Muscle of leg (tissue), 11 donors: ENCODE data around the gene TSPAN17. TPM values are rescaled to one million over a fixed set of nuclear protein-coding genes. Genes with fewer than 3 reads are reported as not detected.
A peak's percentile ranks its signal among the peaks of the same experiment; 100 is the strongest.

Experiments
- DNase-seq: peaks from one replicate; pipeline ENCODE4 v3.0.0; 2013
- H3K27ac ChIP-seq: one replicate; pipeline ENCODE4 v1.5.1; 2013; ENCODE audit warnings: mild to moderate bottlenecking, low read length, control low read depth
- H3K27me3 ChIP-seq: one replicate; pipeline ENCODE4 v1.6.1; 2013; ENCODE audit warnings: low read length; ENCODE audit not compliant: control insufficient read depth, insufficient read depth
- H3K36me3 ChIP-seq: one replicate; pipeline ENCODE4 v1.6.1; 2013; ENCODE audit warnings: low read length; ENCODE audit not compliant: control insufficient read depth, insufficient read depth
- H3K4me1 ChIP-seq: one replicate; pipeline ENCODE4 v1.6.1; 2013; ENCODE audit warnings: low read length; ENCODE audit not compliant: control insufficient read depth, insufficient read depth
- H3K4me3 ChIP-seq: one replicate; pipeline ENCODE4 v1.5.1; 2013; ENCODE audit warnings: low read length, control low read depth
- H3K9me3 ChIP-seq: replicated peaks from 2 replicates; pipeline ENCODE4 v1.6.1; 2013; ENCODE audit warnings: low read depth, low read length; ENCODE audit not compliant: control insufficient read depth
- WGBS: methylation state at CpG from one replicate; pipeline ENCODE4 v1.1.5; 2013; ENCODE audit warnings: missing lambda C conversion rate; ENCODE audit not compliant: insufficient coverage; 5-methylcytosine and 5-hydroxymethylcytosine counted together
- polyA plus RNA-seq, 8 donors: library from polyadenylated mRNA; unstranded; fragments of 120-200 nt; gene quantifications; one replicate each; pipeline versions ENCODE4 v1.2.1 to v1.2.3, GENCODE V29; 2013; ENCODE audit warnings: inconsistent platforms in 1 of 8, low replicate concordance in 1 of 8; ENCODE audit not compliant: insufficient read length in 8 of 8, insufficient read depth in 1 of 8
- total RNA-seq: library from RNA; stranded (reverse); fragments of 120-200 nt; gene quantifications from one replicate; pipeline ENCODE4 v1.2.4, GENCODE V29; 2013

Gene TSPAN17
- total and polyA plus RNA-seq, 9 donors: 15.5 to 35.6 (median 26.9) TPM

DNA sequence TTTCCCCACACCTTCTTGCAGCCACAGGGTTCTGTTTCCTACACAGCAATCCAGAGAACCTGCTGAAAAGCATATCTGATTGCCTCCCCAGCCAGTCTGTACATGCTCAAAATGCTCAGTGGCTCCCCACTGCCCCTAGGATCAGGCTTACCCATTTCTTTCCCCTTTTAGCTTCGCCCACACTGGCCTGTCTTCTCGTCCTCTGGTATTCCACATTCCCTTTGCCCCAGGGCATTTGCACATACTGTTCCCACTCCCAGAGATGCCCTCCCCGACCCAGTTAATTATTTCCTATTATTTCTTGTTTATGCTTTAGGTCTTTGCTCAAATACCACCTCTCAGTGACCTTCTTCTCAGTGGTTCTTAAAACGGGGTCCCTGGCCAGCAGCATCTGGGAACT lies 6.7 kb upstream of the TSPAN17 start:
- WGBS: 50% methylated on average over 1 of the region's 4 CpGs
- no peak for DNase-seq
- Histone ChIP-seq H3K4me3 (no peak overlapping the region), H3K4me1 (peaks cover 11% of the 10 kb centered on the region), H3K27ac (no peak overlapping the region), H3K27me3 (peaks cover 19% of the 10 kb centered on the region), H3K36me3 (no peaks in the 10 kb centered on the region), H3K9me3 (no peaks in the 10 kb centered on the region)

GRCh38 chr5:176642675-176643490 lies 4.4 kb upstream of the TSPAN17 start:
- no peaks in the 10 kb centered on the region for H3K36me3 ChIP-seq
- peaks cover 2% of the 10 kb centered on the region for H3K27me3 ChIP-seq
- DNase-seq: no peak
- no peak overlapping the region for H3K27ac ChIP-seq
- WGBS: 39% methylated on average over 10 of the region's 15 CpGs
- H3K9me3 ChIP-seq: no peaks in the 10 kb centered on the region
- H3K4me3 ChIP-seq: no peak overlapping the region
- H3K4me1 ChIP-seq: peaks cover 16% of the 10 kb centered on the region

- H3K27me3 ChIP-seq: no peaks in the 10 kb centered on the region
- no peak overlapping the region for H3K27ac ChIP-seq
- no peaks in the 10 kb centered on the region for H3K36me3 ChIP-seq
- no peaks in the 10 kb centered on the region for H3K9me3 ChIP-seq
- DNase-seq: no peak
- no peak overlapping the region for H3K4me3 ChIP-seq
- H3K4me1 ChIP-seq: peaks cover 24% of the 10 kb centered on the region
- WGBS: 68% methylated on average over 5 of the region's 11 CpGs
Measured at GRCh38 chr5:176643491-176644219, 3.6 kb upstream of the TSPAN17 start.

DNA sequence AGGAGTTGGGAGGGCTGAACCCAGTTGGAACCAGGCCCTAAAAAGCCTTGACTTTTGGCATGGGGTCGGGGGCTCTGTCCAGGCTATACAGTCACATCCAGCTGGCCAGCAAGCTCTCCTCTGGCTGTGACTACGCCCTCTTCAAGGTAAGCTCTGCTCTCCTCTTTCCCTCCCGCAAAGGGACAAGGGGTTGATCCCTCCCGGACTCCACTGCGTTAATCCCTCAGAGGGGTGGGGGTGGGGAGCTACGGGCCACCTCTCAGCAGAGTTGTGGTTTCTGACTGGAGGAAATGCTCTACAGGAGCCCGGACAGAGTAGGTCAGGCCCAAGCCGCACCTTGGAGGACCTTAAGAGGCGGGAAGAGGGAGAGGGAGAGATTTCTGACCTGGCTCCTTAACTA lies 3.0 kb upstream of the TSPAN17 start:
- no peaks in the 10 kb centered on the region for H3K27me3 ChIP-seq
- 34% methylated on average over 4 of the region's 9 CpGs for WGBS
- H3K27ac ChIP-seq: no peak overlapping the region
- no peak overlapping the region for H3K4me3 ChIP-seq
- H3K9me3 ChIP-seq: no peaks in the 10 kb centered on the region
- H3K4me1 ChIP-seq: peaks cover 26% of the 10 kb centered on the region
- DNase-seq: no peak
- no peaks in the 10 kb centered on the region for H3K36me3 ChIP-seq

DNA sequence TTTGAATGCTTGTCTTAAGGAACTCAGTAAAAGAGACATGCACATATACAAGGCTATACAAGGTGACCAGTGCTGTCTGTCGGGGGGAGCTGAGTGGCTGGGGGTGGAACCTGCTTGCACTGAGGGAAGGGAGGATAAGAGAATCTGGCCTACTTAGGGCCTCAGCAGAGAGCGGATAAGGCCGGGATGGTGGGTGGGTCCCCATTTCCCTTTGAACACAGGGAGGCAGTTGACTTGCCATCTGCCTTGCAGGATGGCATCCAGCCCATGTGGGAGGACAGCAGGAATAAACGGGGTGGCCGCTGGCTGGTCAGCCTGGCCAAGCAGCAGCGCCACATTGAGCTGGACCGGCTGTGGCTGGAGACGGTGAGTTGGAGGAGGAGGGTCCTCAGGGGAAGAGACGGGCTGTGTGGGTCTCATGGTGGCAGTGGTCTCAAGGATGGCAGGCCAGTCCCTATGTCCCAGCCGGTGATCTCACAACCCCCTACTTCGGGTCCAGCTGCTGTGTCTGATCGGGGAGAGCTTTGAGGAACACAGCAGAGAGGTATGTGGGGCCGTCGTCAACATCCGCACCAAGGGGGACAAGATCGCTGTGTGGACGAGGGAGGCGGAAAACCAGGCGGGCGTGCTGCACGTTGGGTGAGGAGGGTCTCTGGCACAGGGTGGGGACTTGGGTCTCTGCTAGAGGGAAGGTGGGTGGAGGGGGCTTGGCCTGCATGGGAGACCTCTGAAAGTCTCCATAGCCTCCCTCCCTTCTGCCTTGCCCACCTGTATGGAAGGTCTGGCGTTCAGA lies 2.2 kb upstream of the TSPAN17 start:
- Histone ChIP-seq H3K9me3 (no peaks in the 10 kb centered on the region), H3K4me1 (peaks cover 23% of the 10 kb centered on the region), H3K36me3 (no peaks in the 10 kb centered on the region), H3K27me3 (no peaks in the 10 kb centered on the region), H3K4me3 (no peak overlapping the region), H3K27ac (no peak overlapping the region)
- WGBS: 82% methylated on average over 14 of the region's 22 CpGs
- no peak for DNase-seq

GRCh38 chr5:176646049-176646706 lies 1.1 kb upstream of the TSPAN17 start:
- Histone ChIP-seq H3K4me3 (no peak overlapping the region), H3K4me1 (peaks cover 33% of the 10 kb centered on the region), H3K36me3 (no peaks in the 10 kb centered on the region), H3K27me3 (no peaks in the 10 kb centered on the region), H3K27ac (peak overlapping the region; percentile 78), H3K9me3 (no peaks in the 10 kb centered on the region)
- no peak for DNase-seq
- WGBS: 95% methylated on average over 2 of the region's 7 CpGs

GRCh38 chr5:176646707-176647029 lies 616 bp upstream of the TSPAN17 start:
- Histone ChIP-seq H3K36me3 (no peaks in the 10 kb centered on the region), H3K27me3 (no peaks in the 10 kb centered on the region), H3K4me1 (peaks cover 38% of the 10 kb centered on the region), H3K27ac (peak overlapping the region; percentile 78), H3K4me3 (peak overlapping the region; percentile 38), H3K9me3 (no peaks in the 10 kb centered on the region)
- WGBS: 21% methylated on average over 11 of the region's 11 CpGs
- no peak for DNase-seq

GRCh38 chr5:176647843-176648473 lies 674 bp downstream of the TSPAN17 start:
- Histone ChIP-seq H3K4me3 (peak overlapping the region; percentile 70), H3K9me3 (no peaks in the 10 kb centered on the region), H3K27ac (peak overlapping the region; percentile 47), H3K36me3 (peaks cover 5% of the 10 kb centered on the region), H3K27me3 (no peaks in the 10 kb centered on the region), H3K4me1 (peaks cover 45% of the 10 kb centered on the region)
- 12% methylated on average over 7 of the region's 20 CpGs for WGBS
- DNase-seq: peak; percentile 57

DNA sequence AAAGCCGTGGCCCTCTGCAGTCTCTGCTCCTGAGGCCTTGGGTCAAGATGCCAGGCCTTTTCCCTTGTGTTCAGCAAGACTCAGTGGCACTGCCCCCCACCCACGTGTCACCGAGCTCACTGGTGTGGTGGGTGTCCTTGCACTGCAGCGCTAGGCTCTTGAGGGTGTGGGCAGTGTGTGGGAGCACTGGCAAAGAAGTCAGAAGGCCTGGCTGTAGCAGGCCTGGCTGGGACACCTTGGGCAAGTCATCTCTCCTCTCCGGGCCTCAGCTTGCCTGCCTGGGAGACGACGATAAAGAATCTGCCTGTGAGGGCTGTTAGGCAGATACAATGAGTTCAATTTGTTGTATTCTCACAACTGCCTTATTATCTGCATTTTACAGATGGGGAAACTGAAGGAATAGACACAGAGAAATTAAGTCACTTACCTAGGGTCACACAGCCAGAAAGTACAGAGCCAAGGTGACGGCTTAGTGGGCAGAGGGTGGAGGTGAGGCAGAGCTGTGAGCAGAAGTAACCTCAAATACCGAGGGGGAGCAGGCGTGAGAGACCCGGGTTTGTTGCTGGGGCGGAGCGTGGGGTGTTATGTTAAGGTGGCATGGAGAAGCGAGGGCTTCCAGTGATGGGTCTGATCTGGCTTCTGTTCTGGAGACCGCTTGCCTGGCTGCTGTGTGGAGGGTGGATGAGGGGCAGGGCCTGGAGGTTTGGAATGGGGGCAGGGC lies 1.4 kb downstream of the TSPAN17 start:
- peak overlapping the region; percentile 47 for H3K27ac ChIP-seq
- WGBS: 75% methylated on average over 10 of the region's 15 CpGs
- H3K36me3 ChIP-seq: peaks cover 11% of the 10 kb centered on the region

More for the DNA sequence above, 1.4 kb downstream of the TSPAN17 start:
- DNase-seq: no peak
- H3K27me3 ChIP-seq: no peaks in the 10 kb centered on the region
- peaks cover 50% of the 10 kb centered on the region for H3K4me1 ChIP-seq
- H3K9me3 ChIP-seq: no peaks in the 10 kb centered on the region
- peak overlapping the region; percentile 70 for H3K4me3 ChIP-seq
